H7 (cell line): ENCODE results near the gene OGFOD1. TPM values are rescaled to one million over a fixed set of nuclear protein-coding genes. Genes with fewer than 3 reads are reported as not detected.
A peak's percentile ranks its signal among the peaks of the same experiment; 100 is the strongest.

Experiments
- DNase-seq: peaks from one replicate; pipeline ENCODE4 v3.0.0; 2012
- H3K27me3 ChIP-seq: 2 replicates; pipeline ENCODE4 v1.6.0; 2011; ENCODE audit warnings: mild to moderate bottlenecking, low read length; ENCODE audit not compliant: control insufficient read depth, insufficient read depth
- H3K36me3 ChIP-seq: replicated peaks from 2 replicates; pipeline ENCODE4 v1.5.1; 2011; ENCODE audit warnings: low read length; ENCODE audit not compliant: control insufficient read depth, insufficient read depth
- H3K4me3 ChIP-seq: 2 replicates; pipeline ENCODE4 v1.5.1; 2011; ENCODE audit warnings: low read depth, mild to moderate bottlenecking, control low read depth, low read length, moderate library complexity; ENCODE audit not compliant: insufficient read depth
- total RNA-seq: library from RNA; depleted of rRNA; stranded (reverse); fragments of >200 nt; shearing (Covaris generic); gene quantifications from 2 replicates; pipeline ENCODE4 v1.2.3, GENCODE V29; 2014; rRNA removed

OGFOD1 gene
- total RNA-seq = 70.2 and 74.1 TPM in 2 replicates

DNA sequence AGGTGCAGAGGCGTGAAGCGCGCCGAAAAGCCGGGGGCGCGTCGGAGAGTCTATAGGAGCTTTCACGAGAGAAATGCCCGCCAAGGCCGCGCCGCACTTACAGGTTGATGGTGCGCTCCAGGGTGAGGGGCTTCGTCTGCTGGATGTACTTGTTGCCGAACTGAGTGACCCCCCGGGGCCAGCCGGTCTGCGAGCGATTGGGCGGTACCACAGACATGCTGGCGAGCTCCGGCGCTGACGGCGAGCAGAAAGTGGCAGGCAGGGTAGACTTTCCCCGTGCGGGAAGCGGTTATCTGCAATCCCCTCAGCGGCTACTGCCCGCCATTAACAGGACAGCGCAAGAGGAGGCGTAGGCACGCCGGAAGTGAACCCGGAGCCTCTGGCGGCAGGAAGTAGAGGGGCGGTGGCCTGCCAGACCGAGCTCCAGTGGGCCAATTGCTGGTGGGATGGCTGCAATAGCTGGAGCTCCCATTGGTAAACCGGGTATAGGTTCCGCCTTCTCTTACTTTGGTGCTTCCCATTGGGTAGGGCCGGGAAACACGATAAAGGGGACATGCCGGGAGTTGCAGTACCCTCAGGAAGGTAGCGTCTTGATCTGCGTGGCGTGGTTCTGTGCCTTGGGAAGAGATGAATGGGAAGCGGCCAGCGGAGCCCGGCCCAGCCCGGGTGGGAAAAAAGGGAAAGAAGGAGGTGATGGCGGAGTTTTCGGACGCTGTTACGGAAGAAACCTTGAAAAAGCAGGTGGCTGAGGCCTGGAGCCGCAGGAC, at the start of gene OGFOD1, which contains the start of gene NUDT21:
Gene OGFOD1 (plus strand): TSS at position 569 of the 767 bp plus-strand sequence. CDS start 59 bp downstream, at position 628.
Gene NUDT21 (minus strand): TSS at position 347 of the 767 bp plus-strand sequence. CDS start 130 bp downstream, at position 217.
- DNase-seq = peak; percentile 97
- Histone ChIP-seq H3K36me3 (peaks cover 13% of the 10 kb centered on the region), H3K4me3 (peak within 1 kb of the TSS; percentile 98), H3K27me3 (no peaks in the 10 kb centered on the region)

DNA sequence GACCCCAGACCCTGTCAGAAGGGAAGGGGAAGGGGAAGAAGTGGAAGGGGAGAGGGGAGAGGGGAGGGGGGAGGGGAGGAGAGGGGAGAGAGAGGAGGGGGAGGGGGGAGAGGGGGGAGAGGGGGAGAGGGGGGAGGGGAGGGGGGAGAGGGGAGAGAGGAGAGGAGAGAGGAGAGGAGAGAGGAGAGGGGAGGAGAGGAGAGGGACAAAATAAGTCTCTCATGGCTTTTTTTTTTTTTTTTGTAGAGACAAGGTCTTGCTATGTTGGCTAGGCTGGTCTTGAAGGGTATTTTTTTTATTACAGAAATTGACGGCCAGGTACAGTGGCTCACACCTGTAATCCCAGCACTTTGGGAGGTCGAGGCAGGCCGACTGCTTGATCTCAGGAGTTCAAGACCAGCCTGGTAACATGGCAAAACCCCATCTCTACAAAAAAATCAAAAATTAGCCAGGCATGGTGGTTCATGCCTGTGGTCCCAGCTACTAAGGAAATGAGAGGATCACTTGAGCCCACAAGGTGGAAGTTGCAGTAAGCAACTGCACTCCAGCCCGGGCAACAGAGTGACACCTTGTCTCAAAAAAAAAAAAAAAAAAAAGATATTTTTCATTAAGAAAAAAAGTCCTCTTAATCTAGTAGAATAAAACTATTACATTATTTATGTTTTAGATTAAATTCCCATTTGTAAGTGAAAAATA, 45.2 kb upstream of the OGFOD1 start:
- Histone ChIP-seq H3K4me3 (no peak overlapping the region), H3K36me3 (peaks cover 9% of the 10 kb centered on the region), H3K27me3 (no peaks in the 10 kb centered on the region)
- DNase-seq = no peak

DNA sequence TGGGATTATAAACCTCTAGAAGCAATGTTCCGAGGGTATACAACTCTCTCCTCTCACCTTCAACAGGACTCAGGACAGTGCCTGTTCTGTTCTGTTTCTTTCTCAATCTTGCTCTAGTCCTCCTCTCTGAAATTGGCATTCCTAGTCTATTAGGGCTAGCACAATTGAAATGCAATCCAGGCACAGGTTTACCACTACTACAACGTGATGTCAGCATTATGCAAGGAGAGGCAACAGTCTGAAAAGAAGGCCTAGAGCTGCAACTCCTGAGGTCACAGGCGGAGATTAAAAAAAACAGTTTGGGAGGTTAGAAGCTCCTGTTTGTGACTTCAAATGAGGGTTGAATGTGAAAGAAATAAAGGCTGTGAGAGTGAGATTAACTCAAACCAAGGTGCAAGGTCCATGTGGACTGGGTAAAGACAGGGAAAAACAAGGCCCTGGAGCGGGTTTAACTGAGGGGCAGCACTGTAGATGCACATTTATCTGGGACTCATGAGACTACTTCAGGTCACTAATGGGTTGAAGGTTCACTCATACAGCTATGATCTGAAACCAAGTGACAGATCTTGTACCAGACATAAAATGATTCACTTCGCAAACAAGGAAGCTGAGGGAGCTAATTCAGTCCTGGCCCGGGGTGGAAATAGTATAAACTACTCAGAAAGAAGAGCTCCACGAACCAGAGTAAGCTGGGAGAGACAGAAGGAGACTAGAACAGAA, 42.8 kb upstream of the OGFOD1 start:
- no peak overlapping the region for H3K4me3 ChIP-seq
- H3K27me3 ChIP-seq = no peaks in the 10 kb centered on the region
- no peak for DNase-seq
- peaks cover 2% of the 10 kb centered on the region for H3K36me3 ChIP-seq

DNA sequence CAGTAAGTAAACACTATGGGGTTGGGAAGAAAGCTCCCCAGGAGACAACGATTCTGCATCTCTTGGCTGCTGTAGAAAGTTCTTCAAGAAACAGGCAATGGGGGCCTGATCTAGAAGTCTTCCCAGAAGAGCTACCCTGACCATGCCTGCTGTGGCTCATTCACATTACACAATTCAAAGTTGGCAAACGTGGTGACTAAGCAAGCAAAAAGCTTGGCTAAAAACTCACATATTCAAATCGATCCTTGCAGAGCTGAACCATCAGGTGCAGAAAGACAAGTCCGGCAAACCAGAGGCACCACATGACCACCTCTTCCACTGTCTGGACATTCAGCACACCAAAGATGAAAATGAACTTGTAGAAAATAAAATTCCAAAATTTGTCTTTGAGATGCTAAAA, 42.2 kb upstream of the OGFOD1 start:
- no peak for DNase-seq
- Histone ChIP-seq H3K36me3 (peaks cover 2% of the 10 kb centered on the region), H3K4me3 (no peak overlapping the region), H3K27me3 (no peaks in the 10 kb centered on the region)

DNA sequence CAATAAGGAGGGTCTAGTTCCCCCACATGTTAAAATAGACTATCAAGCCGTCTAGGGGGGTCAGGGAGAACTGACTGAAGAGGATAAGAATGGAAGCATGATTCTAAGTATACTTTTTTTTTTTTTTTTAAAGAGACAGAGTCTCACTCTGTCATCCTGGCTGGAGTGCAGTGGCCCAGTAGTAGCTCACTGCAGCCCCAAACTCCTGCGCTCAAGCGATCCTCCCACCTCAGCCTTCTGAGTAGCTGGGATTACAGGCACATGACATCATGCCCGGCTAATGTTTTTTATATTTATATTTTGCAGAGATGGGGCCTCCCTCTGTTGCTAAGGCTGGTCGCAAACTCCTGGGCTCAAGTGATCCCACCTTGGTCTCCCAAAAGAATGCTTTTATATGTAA, 40.2 kb upstream of the OGFOD1 start:
- no peaks in the 10 kb centered on the region; the same call in none of the 2 replicates for H3K36me3 ChIP-seq
- no peaks in the 10 kb centered on the region for H3K27me3 ChIP-seq
- no peak for DNase-seq
- H3K4me3 ChIP-seq = no peak overlapping the region

DNA sequence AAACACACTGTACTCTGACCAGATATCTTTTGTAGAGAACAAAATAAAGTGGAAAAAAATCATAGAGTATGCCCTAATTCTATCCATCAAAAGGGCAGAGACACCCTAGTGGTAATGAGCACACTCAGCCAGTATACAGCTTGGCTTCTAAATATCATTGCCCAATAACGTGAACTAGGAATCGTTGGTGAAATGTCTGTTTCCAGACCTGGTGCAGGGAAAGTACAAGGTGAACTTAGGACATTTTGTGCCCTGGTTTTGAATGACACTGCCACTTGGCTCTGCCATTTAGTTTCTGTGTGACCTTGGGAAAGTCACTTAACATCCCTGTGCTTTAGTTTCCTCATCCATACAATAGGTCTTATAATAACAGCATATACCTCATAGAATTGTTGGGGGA, 39.7 kb upstream of the OGFOD1 start:
- Histone ChIP-seq H3K36me3 (no peaks in the 10 kb centered on the region; the same call in none of the 2 replicates), H3K27me3 (no peaks in the 10 kb centered on the region), H3K4me3 (no peak overlapping the region)
- DNase-seq = no peak

DNA sequence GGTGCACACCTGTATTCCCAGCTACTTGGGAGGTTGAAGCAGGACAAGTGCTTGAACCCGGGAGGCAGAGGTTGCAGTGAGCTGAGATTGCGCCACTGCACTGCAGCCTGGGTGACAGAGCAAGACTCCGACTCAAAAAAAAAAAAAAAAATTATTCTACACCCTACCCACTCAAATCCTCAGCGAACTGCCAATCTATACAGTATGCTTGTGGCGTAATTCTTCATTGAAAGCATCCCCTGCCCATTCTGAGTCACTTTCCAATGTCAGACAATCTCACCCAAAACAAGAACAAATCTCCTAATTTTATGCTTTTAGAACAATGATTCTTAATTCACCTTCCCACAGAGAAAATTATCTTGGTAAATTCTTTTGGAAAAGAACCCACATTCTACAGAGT, 38.0 kb upstream of the OGFOD1 start:
- no peaks in the 10 kb centered on the region; the same call in none of the 2 replicates for H3K36me3 ChIP-seq
- H3K4me3 ChIP-seq = no peak overlapping the region
- DNase-seq = no peak
- no peaks in the 10 kb centered on the region for H3K27me3 ChIP-seq

DNA sequence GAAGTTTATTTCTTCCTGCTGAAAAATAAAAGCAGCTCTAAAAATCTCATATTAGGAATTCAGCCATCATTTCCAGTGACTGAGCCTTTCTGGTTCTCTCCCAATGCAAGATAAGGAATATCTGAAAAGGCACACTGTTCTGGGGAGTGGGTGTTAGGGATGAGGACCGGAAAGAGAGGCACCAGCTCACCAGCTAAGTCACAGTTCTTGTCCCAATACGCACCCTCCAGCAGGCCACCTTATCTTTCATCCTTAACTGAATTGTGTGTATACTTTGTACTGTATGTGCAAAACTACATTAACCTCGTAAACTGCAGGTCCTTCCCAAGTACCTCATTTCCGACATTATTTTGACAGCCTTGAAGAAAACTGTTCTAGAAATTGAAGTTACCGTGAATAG, 37.0 kb upstream of the OGFOD1 start:
- H3K36me3 ChIP-seq = no peaks in the 10 kb centered on the region; the same call in none of the 2 replicates
- no peak overlapping the region for H3K4me3 ChIP-seq
- DNase-seq = no peak
- H3K27me3 ChIP-seq = no peaks in the 10 kb centered on the region

DNA sequence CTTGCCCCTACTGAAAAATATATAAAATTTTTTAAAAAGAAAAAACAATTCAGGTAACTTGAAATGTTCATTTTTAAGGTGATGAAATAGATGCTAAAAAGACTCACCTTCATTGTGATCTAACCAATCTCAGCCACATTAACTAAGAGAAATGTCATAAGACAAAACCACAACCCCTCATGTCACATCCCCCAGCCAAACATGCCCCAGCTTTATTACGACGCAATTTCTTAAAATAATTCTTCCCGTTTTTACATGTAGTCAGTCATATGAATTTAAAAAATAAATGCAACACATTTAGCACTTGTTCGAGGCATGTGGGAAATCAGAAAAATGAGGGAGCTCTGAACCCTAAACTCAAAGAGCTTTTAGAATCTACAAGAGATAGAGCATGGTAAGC, 35.5 kb upstream of the OGFOD1 start:
- Histone ChIP-seq H3K4me3 (no peak overlapping the region), H3K27me3 (no peaks in the 10 kb centered on the region), H3K36me3 (no peaks in the 10 kb centered on the region; the same call in none of the 2 replicates)
- DNase-seq = no peak

DNA sequence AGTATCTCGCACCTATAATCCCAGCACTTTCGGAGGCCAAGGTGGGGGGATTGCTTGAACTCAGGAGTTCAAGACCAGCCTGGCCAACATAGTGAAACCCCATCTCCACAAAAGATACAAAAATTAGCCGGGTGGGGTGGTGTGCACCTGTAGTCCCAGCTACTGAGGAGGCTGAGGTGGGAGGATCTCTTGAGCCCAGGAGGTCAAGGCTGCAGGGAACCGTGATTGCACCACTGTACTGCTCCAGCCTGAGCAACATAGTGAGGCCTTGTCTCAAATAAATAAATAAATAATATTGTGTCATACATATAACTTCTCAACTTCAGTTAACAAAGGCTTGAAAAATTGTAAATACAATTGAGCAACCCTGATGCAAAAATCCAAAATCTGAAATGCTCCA, 34.2 kb upstream of the OGFOD1 start:
- no peak for DNase-seq
- Histone ChIP-seq H3K36me3 (no peaks in the 10 kb centered on the region), H3K4me3 (no peak overlapping the region), H3K27me3 (no peaks in the 10 kb centered on the region)

DNA sequence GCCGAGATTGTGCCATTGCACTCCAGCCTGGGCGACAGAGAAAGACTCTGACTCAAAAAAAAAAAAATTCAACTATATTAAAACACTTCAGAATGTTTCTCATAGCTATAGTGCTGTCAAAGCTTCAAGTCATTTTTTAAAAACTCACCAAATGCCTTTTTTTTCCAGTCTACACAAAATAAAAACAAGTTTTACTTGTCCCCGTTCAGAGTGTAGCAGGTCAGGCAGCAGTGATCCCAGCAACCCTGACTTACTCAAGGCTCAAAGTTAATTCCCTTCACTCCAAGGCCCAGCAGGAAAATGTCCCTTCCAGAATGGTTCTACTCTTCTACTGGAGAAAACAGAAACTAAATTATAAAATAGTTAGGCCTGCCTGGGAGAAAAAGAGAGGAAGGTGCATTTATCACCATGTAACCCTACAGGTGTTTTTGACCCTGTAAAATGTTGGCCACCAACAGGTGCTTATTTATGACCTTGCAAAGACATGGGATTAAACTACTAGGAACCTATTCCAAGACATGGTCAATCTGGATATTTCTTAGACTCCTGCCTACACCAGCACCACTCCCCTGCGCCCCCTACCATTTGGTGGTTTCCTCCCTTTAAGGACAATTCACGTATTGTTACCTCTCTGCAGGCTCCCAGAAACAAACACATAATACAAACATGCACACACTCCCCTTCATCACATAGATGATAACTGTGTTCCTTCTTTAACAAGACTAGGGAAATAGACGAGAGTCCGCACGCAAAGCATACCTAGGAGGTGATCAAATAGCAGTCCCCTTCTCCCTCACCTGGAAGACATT, 31.4 kb upstream of the OGFOD1 start:
- Histone ChIP-seq H3K36me3 (no peaks in the 10 kb centered on the region), H3K4me3 (no peak overlapping the region), H3K27me3 (peaks cover 1% of the 10 kb centered on the region; the same call in 1 of the 2 replicates)
- DNase-seq = no peak

DNA sequence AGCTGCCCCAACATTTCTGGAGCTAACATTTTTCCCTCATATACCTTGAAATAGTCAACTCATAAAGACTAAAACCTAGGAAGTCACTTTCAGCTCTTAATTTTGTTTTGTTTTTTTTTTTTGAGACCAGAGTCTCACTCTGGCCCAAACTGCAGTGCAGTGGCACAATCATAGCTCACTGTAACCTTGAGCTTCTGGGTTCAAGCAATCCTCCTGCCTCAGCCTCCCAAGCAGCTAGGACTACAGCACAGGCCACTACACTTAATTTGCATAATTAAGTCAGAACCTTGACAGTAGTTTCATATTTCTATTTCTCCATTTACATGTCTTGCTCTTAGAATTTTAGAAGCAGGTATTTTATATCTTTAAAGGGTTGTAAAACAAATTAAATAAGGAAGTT, 30.7 kb upstream of the OGFOD1 start:
- H3K27me3 ChIP-seq = peaks cover 1% of the 10 kb centered on the region; the same call in 1 of the 2 replicates
- DNase-seq = no peak
- no peaks in the 10 kb centered on the region for H3K36me3 ChIP-seq
- H3K4me3 ChIP-seq = no peak overlapping the region

DNA sequence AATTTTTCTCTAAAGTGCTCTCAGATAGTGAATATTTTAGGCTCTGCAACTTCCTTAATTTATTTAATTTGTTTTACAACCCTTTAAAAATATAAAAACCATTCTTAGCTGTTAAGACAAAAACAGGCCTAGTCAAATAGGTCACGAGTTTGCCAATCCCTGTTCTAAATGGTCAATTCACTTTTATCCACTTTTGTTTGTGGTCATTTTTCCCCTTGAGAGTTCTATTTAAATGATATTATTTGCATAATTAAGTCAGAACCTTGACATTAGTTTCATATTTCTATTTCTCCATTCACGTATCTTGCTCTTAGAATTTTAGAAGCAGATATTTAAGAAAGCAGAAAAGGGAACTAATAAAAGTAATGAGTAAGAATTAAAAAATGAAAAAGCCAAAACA, 30.0 kb upstream of the OGFOD1 start:
- no peak for DNase-seq
- Histone ChIP-seq H3K36me3 (no peaks in the 10 kb centered on the region), H3K27me3 (peaks cover 1% of the 10 kb centered on the region; the same call in 1 of the 2 replicates), H3K4me3 (no peak overlapping the region)
